GM19463 (cell line): ENCODE results near the gene SPHK1.

ENCODE experiments used
- ATAC-seq: cut with Tn5 transposase; IDR thresholded peaks from one replicate; pipeline ENCODE4 v1.9.1; 2021; ENCODE audit warnings: mild to moderate bottlenecking, moderate library complexity; ENCODE audit not compliant: unreplicated experiment

Gene SPHK1

GRCh38 chr17:76405967-76406647, 21.7 kb downstream of the SPHK1 start:
- no peak for ATAC-seq

GRCh38 chr17:76407509-76407908, 23.1 kb downstream of the SPHK1 start:
- no peak for ATAC-seq

- no peak for ATAC-seq
Observed at GRCh38 chr17:76408037-76408849, 23.8 kb downstream of the SPHK1 start.

GRCh38 chr17:76410328-76410965, 26.0 kb downstream of the SPHK1 start:
- no peak for ATAC-seq

GRCh38 chr17:76411247-76411646, 26.8 kb downstream of the SPHK1 start:
- ATAC-seq: no peak

GRCh38 chr17:76414334-76415295, 30.2 kb downstream of the SPHK1 start:
- ATAC-seq: no peak

- ATAC-seq: no peak
Observed at GRCh38 chr17:76415786-76416185, 31.4 kb downstream of the SPHK1 start.

GRCh38 chr17:76416457-76416856, 32.0 kb downstream of the SPHK1 start:
- ATAC-seq: no peak

- no peak for ATAC-seq
Observed at GRCh38 chr17:76416899-76417298, 32.5 kb downstream of the SPHK1 start.

GRCh38 chr17:76417499-76418143, 33.2 kb downstream of the SPHK1 start:
- no peak for ATAC-seq

- ATAC-seq: no peak
Observed at GRCh38 chr17:76419576-76420260, 35.3 kb downstream of the SPHK1 start.

GRCh38 chr17:76420356-76421043, 36.1 kb downstream of the SPHK1 start:
- ATAC-seq: no peak

- ATAC-seq: no peak
Observed at GRCh38 chr17:76421044-76421407, 36.6 kb downstream of the SPHK1 start.

- ATAC-seq: no peak
Observed at GRCh38 chr17:76422406-76422805, 38.0 kb downstream of the SPHK1 start.

- ATAC-seq: no peak
Observed at GRCh38 chr17:76422860-76423259, 38.5 kb downstream of the SPHK1 start.

- ATAC-seq: no peak
Observed at GRCh38 chr17:76426853-76427252, 42.4 kb downstream of the SPHK1 start.

- ATAC-seq: no peak
Observed at GRCh38 chr17:76427501-76428231, 43.3 kb downstream of the SPHK1 start.

GRCh38 chr17:76428511-76428910, 44.1 kb downstream of the SPHK1 start:
- ATAC-seq: no peak
